Erythroblast (primary cell): ENCODE data around the gene SPDYE6.
A peak's percentile ranks its signal among the peaks of the same experiment; 100 is the strongest.
"Not testable (repeated sequence)": the region's sequence is repeated elsewhere in the genome, so short reads cannot be mapped to it uniquely, and the experiment has no call there.

Experiments
- DNase-seq, 2 experiments: peaks; one replicate each; lab custom pipeline; 2025; lab: John Stamatoyannopoulos, UW
- GATA1 ChIP-seq: IDR thresholded peaks from 2 replicates; pipeline ENCODE4 v1.6.1; 2011; ENCODE audit warnings: low read depth, mild to moderate bottlenecking, control low read depth, low read length, moderate library complexity
- POLR2A ChIP-seq: IDR thresholded peaks from 2 replicates; pipeline ENCODE4 v1.6.1; 2011; ENCODE audit warnings: mild to moderate bottlenecking, low read length

The SPDYE6 gene, protein sequence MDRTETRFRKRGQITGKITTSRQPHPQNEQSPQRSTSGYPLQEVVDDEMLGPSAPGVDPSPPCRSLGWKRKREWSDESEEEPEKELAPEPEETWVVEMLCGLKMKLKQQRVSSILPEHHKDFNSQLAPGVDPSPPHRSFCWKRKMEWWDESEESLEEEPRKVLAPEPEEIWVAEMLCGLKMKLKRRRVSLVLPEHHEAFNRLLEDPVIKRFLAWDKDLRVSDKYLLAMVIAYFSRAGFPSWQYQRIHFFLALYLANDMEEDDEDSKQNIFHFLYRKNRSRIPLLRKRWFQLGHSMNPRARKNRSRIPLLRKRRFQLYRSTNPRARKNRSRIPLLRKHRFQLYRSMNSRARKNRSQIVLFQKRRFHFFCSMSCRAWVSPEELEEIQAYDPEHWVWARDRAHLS

DNA sequence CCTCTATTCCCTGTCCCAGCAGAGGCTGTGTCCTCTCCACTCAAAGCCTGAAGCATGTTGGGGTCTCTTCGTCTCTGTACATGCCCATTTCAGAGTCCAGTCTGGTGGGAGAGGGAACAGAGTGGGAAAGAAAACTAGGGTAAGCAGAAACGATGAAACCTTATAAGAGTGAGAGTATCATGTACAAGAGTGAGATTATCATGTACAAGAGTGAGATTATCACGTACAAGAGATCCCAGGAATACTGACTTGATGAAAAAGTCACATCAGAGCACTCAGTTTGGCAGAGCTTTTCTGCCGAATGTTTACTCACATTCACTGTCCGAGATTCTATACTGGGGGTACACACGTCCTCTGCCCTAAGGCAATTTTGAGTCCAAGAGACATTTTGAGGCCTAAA is at the start of gene SPDYE6:
SPDYE6 (minus strand) TSS at position 101 of the 400 bp plus-strand sequence. CDS start 421 bp downstream, outside the sequence.
- DNase-seq: not testable (repeated sequence)

DNA sequence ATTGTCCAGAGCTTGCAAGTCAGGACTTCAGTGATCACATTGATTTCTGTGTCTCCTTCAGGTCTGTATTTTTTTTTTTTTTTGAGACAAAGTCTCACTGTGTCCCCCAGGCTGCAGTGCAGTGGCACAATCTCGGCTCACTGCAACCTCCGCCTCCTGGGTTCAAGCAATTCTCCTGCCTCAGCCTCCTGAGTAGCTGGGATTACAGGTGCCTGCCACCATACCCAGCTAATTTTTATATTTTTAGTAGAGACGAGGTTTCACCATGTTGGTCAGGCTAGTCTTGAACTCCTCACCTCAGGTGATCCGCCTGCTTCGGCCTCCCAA is 48.6 kb upstream of the SPDYE6 start:
- DNase-seq: not testable (repeated sequence)

DNA sequence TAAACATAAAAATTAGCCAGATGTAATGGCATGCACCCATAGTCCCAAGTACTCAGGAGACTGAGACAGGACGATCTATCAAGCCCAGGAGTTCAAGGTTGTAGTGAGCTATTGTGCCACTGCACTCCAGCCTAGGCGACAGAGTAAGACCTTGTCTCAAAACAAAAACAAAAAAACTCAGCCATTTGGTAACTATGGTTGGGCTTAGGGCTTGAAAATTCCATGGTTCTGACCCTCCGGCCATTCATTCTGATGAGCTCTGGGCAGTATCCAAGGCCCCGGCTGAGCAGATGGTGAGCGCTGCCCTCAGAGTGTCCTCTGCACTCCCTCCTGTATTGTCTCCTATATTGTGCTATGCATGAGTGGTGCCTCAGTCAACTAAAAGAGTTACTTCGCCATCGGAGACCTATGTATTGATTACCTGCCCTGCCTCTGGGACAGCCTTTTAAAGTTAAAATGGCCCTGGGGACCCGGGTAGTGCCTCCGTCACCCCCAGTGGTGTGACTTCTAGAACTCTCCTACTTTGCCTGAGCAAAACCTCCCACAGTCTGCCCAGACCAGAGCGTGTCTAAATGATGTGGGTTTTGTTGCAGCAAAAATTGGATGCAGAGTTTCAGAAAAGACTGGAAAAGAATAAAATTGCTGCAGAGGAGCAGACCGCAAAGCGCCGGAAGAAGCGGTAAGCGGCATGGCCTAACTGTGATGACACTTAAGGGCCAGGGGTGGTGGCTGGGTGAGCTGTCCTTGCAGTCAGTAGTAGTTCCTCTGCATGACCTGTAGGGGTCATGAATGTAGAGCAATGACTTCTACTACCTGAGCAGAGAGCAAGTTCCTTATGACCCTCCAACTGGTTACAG is 48.0 kb upstream of the SPDYE6 start:
- DNase-seq: peak; percentile 76 to 77
- TF ChIP-seq POLR2A (no peak), GATA1 (no peak)

DNA sequence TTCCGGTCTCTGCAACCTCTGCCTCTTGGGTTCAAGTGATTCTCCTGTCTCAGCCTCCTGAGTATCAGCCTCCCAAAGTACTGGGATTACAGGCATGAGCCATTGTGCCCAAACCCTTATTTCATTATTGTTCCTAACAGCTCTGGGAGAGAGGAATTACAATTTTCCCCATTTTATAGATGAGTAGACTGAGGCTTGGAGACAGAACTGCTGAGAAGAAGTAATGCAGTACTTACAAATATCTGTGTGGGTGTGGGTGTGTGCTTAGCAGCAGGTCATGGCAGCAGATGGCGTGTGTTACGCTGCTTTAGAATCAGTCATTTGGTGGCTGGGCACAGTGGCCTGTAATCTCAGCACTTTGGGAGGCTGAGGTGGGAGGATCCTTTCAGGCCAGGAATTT is 47.3 kb upstream of the SPDYE6 start:
- TF ChIP-seq GATA1: no peak
- TF ChIP-seq POLR2A: no peak

DNA sequence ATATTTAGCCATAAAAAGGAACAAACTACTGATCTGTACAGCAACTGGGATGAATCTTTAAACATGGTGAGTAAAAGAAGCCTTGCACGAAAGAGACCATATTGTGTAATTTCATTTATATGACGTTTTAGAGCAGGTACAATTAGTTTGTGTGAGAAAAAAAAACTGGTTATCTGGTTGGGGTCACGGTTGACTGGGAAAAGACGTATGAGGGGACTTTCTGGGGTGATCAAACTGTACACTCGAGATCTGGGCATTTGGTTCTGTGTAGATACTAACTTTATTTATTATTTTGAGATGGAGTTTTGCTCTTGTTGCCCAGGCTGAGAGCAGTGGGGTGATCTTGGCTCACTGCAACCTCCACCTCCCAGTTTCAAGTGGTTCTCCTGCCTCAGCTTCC is 44.1 kb upstream of the SPDYE6 start:
- DNase-seq: no peak
- TF ChIP-seq GATA1 (no peak), POLR2A (no peak)

More for the DNA sequence above, 47.3 kb upstream of the SPDYE6 start:
- DNase-seq: no peak

DNA sequence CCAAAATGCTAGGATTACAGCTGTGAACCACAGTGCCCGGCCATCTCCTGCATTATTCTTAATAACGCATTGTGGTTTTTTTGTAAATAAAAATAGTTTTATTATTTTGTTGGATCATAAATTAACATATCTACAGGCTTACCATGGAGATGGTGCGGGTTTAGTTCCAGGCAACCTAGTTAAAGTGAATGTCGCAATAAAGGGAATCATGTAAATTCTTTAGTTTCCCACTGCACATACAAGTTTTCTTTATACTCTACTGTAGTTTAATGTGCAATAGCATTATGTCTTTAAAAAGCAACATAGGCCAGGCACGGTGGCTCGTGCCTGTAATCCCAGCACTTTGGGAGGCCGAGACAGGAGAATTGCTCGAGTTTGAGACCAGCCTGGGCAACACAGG is 42.3 kb upstream of the SPDYE6 start:
- no peak for DNase-seq
- TF ChIP-seq POLR2A (no peak), GATA1 (no peak)

DNA sequence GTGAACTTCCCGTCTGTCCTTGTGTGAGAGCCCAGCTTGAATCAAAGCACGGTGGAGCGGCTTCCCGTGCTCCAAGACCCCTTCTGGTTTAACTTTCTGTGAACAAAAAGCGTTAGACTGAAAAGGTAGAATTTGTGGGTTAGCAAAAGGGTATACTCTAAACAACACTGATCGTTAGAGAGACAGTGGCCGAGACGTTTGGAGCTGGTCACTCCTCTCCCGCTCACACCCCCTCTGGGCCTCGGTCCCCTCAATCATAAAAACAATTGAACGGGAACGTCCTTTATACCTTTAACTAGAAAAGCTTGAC is 40.4 kb upstream of the SPDYE6 start:
- TF ChIP-seq GATA1 (no peak), POLR2A (peak; percentile 31)
- DNase-seq: no peak

DNA sequence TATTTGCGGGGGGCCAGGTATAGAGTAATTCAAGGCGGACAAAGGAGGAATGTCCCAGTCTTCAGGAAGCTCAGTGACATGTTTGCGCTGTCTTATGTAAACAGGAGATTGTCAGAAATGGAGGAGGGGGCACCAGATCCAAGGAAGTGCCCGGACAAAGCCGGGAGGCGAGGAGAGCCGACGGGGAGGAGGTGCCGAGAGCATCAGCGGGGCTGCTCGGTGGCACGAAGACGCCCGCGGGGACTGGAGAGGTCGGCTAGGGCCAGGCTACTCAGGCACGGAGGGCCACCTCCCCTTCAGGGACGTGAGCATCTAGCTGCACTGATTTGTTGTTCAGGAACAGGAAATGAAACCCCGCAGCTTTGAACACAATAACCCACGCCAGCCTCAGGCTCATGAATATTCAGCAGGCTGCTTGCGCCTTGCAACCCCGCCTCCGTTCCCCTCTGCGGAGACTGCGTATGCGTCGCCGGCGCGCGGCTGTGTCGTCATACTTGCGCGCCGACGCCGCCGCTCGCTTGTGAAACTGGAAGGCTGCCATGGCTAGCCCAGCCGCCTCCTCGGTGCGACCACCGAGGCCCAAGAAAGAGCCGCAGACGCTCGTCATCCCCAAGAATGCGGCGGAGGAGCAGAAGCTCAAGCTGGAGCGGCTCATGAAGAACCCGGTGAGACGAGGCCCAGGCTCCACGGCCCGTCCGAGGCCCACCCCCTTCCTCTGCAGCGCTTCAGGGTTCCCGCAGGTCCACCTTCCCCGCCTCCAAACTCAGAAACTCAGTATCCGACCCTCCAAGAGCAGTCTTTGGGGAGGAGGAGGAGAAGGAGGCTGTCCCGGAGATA is 39.8 kb upstream of the SPDYE6 start, which contains the start of gene PRKRIP1:
PRKRIP1 (plus strand) TSS at position 491 of the 837 bp plus-strand sequence; CDS start at position 540, 49 bp downstream.
- DNase-seq: peak; percentile 90 to 94
- no peak for TF ChIP-seq GATA1
- peak; percentile 61 for TF ChIP-seq POLR2A

DNA sequence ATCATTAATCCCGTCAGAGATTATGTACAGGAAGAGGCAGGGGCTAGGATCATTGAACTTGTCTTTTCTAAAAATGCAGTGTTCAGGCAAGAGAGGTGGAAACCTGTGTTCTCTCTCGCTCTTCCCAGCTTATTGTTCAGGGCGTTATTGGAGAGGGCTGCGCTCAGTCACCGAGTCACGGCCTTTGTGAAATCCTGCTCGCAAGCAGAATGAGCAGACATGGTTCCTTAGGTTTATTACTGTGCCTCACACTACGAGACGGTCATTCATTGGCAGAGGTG is 39.3 kb upstream of the SPDYE6 start:
- TF ChIP-seq POLR2A (no peak), GATA1 (no peak)
- no peak for DNase-seq

DNA sequence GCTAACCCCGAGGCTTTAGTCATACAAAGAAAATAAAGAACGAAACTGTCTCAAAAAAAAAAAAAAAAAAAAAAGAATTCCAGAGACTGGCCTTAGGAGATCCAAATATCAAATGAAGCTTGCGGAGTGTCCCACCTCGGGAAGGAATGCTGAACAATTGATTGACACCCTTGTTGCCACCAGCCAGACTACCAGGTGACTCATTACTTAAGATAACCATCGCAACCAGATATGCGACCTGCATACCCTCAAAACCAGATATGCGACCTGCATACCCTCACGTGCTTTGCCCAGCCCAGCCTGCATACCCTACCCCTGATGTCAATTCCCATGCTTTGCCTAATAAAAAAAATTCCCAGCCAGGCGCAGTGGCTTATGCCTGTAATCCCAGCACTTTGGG is 37.2 kb upstream of the SPDYE6 start:
- TF ChIP-seq POLR2A: no peak
- no peak for TF ChIP-seq GATA1
- no peak for DNase-seq

DNA sequence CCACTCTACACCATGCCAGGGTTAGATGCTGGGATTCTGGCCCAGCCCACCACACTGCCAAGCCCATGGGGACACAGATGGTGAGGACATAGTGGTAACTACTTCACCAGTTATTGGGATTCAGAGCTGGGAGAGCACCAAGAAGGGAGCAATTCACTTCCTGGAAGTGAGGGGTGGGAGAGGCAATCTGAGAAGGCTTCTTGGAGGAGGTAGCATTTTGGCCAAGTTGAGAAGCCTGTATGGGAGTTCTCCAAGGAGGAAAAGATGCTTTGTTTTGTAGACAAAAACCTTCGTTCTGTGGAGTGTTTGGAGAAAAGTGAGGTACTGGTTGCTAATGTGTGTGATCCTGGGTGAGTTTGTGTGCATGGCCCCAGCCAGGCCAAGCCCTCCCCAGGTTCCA is 36.1 kb upstream of the SPDYE6 start:
- no peak for DNase-seq
- TF ChIP-seq GATA1: no peak
- no peak for TF ChIP-seq POLR2A

DNA sequence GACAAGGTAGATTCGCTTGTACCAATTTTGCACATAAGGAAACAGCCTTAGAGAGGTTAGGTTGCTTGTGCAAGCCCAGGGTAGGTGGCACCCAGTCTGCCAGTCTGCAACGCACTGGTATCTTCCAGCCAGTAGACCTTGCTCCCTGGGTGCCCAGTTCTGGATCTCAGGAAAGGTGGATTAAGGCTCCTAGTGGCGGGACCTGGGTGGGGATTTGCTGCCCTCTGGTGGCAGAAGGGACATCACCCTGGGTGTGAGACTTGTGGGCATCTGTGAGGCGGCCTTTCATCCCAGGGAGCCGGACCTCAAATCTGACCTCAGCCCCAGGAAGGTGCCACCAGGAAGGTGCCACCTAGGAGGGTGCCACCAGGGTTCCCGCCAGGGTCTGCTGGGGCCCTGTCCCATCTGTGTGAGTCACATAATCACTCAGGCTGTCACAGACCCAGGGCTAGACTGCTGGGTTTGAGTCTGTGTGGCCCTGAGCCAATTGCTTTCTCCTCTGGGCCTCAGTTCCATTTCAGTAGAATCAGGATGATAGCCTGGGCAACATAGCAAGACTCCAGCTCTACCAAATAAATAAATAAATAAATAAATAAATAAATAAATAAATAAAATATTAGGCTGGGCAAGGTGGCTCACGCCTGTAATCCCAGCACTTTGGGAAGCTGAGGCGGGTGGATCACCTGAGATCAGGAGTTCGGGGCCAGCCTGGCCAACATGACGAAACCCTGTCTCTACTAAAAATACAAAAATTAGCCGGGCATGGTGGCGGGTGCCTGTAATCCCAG is 34.6 kb upstream of the SPDYE6 start:
- DNase-seq: peak; percentile 67 to 86
- TF ChIP-seq GATA1 (no peak), POLR2A (no peak)

DNA sequence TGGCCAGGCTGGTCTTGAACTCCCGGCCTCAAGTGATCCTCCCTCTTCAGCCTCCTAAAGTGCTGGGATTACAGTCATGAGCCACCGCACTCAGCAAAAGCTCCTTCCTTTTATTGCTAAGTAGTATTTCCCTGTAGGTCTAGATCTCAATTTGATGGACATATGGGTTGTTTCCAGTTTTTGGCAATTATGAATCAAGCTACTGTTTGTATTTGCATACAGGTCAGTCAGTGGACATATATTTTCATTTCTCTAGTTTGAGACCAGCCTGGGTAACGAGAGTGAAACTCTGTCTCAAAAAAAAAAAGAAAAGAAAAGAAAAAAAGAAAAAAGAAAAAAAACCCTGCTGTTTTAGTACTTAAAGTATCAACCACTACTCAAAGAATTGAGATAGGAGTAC is 33.6 kb upstream of the SPDYE6 start:
- DNase-seq: no peak
- TF ChIP-seq POLR2A: no peak
- no peak for TF ChIP-seq GATA1

DNA sequence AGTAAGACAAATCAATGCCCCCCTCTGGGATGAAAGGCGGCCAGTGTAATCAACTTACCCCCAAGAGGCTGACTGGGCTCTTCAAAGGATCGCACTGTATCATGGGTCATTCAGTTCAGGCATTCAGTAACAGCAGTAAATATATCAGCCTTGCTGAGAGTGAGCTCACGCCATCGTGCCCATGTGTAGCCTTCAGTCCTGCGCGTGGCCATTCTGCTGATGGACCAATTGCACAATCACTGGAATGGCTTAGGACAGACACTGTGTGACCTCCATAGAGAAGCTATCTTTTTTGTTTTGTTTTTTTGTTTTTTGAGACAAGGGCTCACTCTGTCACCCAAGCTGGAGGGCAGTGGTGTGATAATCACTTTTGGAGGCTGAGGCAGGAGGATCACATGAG is 30.8 kb upstream of the SPDYE6 start:
- no peak for DNase-seq
- TF ChIP-seq POLR2A (no peak), GATA1 (no peak)

DNA sequence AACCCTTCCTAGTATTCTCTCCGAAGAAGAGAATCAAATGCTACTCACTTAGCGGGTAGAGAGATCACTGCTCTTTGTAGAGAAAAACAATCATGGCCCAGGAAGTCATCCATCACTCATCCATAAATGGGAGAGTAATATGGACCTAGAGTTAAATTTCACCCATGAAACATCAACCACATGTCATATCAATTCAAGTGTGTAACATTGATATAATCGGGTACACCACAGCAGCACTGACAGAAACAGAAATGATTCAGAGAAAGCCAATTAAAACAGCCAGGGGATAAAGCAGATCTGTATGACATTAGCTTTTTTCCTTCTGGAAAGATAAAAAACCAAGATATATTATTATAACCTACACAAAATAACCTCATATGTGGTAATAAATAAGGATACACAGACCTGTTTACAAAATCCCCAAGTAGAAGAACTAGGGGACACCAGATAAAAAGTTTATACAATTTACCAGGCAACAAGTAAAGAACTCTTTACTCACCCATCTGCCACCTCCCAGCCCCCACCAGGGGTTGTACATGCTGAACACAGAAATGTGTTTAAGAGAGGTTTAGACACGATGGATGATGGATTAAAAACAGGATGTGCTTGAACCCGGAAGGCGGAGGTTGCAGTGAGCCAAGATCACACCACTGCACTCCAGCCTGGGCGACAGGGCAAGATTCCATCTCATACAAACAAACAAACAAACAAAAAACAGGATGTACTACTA is 25.6 kb upstream of the SPDYE6 start:
- DNase-seq: not testable (repeated sequence)

DNA sequence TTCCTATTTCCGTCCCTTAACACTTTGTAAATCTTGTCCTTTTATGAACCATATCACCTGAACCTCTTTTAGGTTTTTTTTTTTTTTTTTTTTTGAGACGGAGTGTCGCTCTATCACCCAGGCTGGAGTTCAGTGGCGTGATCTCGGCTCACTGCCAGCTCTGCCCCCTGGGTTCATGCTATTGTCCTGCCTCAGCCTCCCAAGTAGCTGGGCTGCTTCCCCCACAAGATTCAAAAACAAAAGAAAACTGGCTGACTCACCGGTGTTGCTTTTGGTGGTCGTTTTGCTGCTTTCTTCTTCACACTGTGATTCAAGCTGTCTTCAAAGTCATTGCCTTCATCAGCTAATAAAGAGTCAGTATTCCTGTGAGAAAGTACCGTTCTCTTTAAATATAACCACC is 24.6 kb upstream of the SPDYE6 start:
- not testable (repeated sequence) for DNase-seq
